ENCODE data around the gene TREML2. TPM values are rescaled to one million over a fixed set of nuclear protein-coding genes. Genes with fewer than 3 reads are reported as not detected.

TREML2 gene
- total RNA-seq, 2 donors from 2014 or later: 2.0 to 11.0 TPM

DNA sequence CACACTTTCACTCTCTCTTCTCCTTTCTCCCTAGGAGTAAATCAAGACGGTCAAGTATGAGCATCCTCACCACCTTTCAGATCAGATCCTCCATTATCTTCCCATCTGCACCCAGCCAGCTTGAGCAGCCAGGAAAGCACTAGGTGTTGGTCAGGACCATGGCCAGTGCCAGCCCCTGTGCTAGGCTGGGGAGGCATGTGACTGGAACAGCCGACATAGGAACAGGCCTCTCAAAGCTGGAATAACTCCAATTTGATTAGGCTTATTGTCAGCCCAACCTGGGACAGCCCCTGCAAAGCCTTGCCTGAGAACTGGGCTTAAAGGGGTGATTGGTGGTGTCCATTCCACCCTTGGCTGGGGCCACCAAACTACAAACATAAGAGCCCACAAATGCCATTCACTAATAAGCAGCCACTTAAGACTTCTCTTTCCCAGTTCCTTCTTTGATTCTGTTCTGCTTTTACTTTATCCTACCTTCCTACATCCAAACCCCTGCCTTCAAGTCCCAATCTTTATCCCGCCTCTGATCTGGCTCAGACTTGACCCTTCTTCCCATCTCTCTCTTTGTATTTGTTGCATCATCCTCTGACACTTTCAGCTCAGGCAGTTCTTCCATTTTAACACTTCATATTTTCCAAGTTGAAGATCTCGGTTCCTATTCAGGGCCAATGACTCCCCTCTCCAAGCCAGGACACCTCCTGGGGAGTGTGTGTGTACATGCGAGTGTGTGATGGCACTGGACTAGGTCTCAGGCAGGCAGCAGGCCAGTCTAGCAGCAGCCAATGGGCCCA, 33.6 kb downstream of the TREML2 start:
- ATAC-seq (no peak), DNase-seq (ENCODE audit: low spot score in 2 of 2) (no peak)
- Mint-ChIP-seq H3K9me3 (no peaks in the 10 kb centered on the region), H3K27ac (no peak overlapping the region), H3K36me3 (no peaks in the 10 kb centered on the region)

DNA sequence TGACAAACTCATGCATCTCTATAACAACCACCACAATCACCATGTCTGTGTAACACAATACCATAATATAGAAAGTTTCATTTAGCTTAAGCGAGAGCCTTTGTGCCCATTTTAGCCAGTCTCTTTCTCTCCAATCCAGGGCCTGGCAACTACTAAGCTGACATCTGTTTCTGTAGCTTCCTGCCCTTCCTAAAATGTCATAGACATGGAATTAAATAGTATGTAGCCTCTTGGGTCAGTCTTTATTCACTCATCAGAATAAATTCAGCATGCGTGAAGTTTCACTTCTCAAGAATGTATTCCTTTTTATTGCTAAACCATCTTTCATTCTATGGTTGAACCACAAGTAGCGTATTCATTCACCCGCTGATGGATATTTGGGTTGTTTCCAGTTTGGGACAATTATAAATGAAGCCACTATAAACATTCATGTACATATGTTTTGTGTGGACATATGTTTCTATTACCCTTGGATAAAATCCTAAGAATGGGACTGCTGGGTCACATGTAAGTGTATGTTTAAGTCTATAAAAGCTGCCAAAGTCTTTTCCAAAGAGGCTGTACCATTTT, 36.3 kb downstream of the TREML2 start:
- DNase-seq (ENCODE audit: low spot score in 2 of 2) (no peak), ATAC-seq (no peak)
- Mint-ChIP-seq H3K36me3 (no peaks in the 10 kb centered on the region), H3K27ac (no peak overlapping the region), H3K9me3 (no peaks in the 10 kb centered on the region)

DNA sequence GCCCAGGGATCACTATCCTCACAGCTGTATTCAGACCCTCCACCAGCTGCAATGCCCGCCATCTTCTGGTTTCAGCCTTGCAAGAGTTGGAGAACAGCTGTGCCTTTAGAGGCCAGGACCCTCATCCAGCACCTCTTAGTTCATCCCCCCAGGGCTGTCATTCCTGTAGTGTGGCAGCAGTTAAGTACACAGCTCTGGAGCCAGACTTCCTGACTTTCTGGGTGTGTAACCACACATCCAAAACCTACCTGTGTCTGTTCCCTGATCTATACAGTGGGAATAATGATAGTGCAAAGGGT, 37.6 kb downstream of the TREML2 start:
- ATAC-seq (no peak), DNase-seq (ENCODE audit: low spot score in 2 of 2) (no peak)
- no peaks in the 10 kb centered on the region for H3K36me3 Mint-ChIP-seq
- no peak overlapping the region for H3K27ac Mint-ChIP-seq
- no peaks in the 10 kb centered on the region for H3K9me3 Mint-ChIP-seq

DNA sequence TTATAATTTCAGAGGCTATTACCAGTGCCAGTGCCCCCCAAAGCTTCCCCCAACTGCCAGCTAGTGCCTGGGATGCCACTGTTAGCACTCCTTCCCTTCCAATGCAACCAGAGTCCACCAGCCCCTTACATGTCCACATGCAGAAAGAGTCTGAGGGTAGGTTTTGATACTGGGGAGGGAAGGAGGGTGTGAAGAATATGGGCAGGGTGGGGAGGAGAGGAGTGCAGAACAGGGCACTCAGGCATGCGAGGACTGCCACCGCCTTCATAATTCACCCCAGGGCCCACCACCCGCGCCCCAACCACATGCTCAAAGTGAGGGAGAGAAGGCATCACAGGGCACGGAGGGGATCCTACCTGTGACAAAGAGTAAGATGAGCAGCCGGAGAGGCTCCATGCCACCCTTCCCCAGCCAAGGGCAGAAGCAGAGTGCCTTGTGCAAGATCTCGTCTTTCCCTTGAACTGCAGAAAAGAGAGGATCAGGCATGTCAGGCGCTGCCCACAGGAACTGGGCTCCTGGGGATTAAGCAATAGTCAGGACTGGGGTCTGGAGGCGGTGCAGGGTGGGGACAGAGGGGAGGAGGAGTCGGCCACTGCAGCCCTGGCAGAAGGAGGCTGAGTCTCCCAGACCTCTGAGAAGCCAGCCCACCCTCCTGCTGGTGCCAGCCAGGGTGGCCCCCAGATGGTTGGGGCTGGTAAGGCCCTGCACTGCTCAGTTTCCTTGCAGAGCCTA, 38.1 kb downstream of the TREML2 start, which contains the start of gene TREM2:
TREM2 (minus strand) TSS at position 430 of the 732 bp plus-strand sequence; CDS start at position 396, 34 bp downstream.
- DNase-seq (ENCODE audit: low spot score in 2 of 2) (no peak), ATAC-seq (no peak)
- H3K36me3 Mint-ChIP-seq: no peaks in the 10 kb centered on the region
- peak within 1 kb of the TSS in 1 of 2 donors; percentile 10 for H3K27ac Mint-ChIP-seq
- H3K9me3 Mint-ChIP-seq: no peaks in the 10 kb centered on the region

DNA sequence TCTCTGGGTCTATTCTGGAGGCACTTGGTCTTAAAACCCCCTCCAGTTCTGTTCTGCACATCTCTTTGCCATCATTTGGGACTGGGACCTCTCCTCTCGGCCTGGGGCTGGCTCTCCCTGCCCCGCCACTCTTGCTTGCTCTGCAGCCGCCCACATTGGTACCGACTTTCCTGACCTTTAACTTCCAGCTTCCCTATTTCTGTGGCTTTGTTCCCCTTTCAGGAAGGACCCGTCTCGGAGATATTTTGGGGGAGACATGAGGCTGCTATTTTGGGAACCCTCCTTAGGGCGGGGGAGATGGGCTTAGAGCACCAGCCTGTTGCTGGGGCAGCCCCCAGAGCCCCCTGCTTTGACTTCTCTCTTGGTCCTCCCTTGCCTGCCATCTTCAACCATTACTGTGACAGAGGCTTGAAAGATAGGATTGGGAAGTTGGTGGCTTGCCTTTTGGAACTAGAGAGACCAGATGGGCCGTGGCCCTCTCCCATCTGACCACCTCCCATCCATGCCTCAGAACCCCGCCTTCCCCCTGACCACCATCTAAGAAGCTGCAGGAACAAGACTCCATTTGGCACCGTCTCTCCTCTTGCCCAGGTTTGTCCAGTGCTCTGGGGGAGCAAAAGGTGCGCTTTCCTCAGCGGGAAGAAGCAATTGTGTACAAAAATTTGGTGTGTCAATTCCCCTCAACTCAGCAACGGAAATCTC, 38.9 kb downstream of the TREML2 start:
- DNase-seq (ENCODE audit: low spot score in 2 of 2) (no peak), ATAC-seq (no peak)
- Mint-ChIP-seq H3K9me3 (no peaks in the 10 kb centered on the region), H3K27ac (peak overlapping the region in 1 of 2 donors; percentile 10), H3K36me3 (no peaks in the 10 kb centered on the region)

DNA sequence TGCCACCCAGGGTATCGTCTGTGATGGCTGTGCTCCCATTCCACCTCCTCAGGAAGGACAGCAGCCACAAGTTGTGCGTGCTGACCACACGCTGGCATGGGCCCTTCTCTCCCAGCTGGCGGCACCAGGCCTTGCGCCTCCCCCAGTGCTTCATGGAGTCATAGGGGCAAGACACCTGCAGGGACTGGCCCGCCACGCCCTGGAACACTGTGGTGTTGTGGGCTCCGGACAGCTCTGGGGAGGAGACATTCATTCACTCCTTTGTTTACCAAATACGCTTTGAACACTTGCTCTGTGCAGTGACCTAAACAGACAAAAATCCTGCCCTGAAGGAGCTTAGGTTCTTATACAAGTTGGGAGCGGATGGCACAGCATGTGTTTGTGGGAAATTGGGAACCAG, 39.6 kb downstream of the TREML2 start:
- DNase-seq (ENCODE audit: low spot score in 2 of 2) (no peak), ATAC-seq (no peak)
- no peak overlapping the region for H3K27ac Mint-ChIP-seq
- no peaks in the 10 kb centered on the region for H3K36me3 Mint-ChIP-seq
- no peaks in the 10 kb centered on the region for H3K9me3 Mint-ChIP-seq

DNA sequence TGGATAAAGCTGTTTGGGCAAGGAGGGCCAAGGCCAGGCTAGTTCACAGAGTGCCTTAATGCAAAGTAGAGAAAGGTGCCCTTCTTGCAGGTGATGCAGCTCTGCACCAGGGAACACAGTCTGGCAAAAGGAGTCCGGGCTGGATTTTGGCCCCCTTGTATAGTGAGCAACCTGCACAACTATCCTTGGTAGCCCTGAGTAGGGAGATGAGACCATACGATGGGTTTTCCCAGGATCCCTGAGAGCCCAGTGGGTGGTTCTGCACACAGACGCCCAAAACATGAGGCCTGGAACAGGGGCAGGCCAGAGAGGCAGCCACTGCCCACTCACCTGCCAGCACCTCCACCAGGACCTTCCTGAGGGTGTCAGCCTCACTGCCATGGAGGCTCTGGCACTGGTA, 40.0 kb downstream of the TREML2 start:
- DNase-seq (ENCODE audit: low spot score in 2 of 2) (no peak), ATAC-seq (no peak)
- H3K27ac Mint-ChIP-seq: no peak overlapping the region
- no peaks in the 10 kb centered on the region for H3K9me3 Mint-ChIP-seq
- H3K36me3 Mint-ChIP-seq: no peaks in the 10 kb centered on the region

DNA sequence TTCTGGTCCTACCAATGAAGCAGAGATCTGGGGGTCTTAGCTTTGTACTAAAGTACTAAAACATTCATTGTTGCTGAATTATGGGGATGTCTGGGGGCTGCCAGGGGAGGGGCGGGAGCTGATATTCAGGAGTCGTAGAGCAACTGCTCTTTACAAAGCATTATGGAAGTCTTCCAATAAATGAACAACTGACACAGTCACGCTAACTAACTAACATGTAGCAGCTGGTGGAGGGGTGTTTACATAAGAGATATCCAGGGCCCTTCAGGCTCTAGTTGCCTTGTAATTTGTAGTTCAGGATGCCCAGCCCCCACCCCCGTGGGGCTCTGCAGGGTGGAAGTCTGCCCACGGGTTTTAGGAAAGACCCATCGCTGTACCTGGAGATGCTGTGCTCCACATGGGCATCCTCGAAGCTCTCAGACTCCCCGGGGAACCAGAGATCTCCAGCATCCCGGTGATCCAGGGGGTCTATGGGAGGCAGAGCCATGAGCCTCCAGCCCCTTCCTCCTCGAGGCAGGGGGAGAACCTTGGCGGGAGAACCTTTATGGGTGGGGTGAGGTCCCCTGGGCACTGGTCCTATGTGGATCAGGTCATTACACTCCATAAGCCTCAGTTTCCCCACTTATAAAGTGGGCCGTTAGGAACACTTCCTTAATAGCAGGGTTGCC, 41.4 kb downstream of the TREML2 start:
- Mint-ChIP-seq H3K27ac (no peak overlapping the region), H3K9me3 (no peaks in the 10 kb centered on the region), H3K36me3 (no peaks in the 10 kb centered on the region)
- no peak for ATAC-seq
- DNase-seq (ENCODE audit: low spot score in 2 of 2): no peak

DNA sequence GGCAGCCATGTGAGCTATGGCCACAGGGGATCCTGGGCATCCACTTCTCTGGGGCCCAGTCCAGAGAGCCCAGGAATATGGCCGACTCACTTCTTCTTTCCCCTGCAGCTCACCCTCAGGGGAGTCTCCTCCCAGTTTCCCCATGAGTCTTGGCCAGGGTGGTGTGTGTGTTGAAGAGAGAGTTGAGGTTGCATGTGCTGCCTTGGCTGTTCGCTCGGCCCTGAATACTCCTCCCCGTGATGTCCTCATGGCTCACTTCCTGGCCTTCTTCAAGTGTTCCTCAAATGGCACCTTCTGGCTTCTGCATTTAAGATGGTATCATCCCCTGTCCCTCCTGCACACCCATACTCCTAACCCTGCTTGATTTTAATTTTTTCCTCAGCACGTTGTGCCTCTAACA, 43.6 kb downstream of the TREML2 start:
- Mint-ChIP-seq H3K9me3 (no peaks in the 10 kb centered on the region), H3K27ac (peak overlapping the region in 1 of 2 donors; percentile 16), H3K36me3 (no peaks in the 10 kb centered on the region)
- no peak for ATAC-seq
- DNase-seq (ENCODE audit: low spot score in 2 of 2): no peak

DNA sequence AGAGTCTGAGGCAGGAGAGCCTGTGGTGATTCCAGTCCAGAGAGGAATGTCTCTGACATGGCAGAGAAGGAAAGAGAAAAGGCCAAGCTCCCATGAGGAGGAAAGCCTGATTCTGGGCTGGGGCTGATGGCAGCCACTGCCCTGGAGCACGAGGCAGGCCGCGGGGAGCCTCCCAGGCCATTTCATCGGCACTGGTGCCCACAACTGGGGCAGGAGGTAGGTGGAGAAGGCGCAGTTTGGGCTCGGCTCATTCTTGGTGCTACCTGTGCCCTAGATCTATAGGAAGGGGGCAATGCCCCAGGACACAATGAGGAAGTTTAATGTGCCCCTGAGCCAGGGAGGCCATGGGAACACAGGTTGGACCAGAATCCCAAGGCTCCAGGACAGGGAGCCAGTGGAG, 44.2 kb downstream of the TREML2 start:
- DNase-seq (ENCODE audit: low spot score in 2 of 2) (no peak), ATAC-seq (no peak)
- Mint-ChIP-seq H3K27ac (peak overlapping the region in 1 of 2 donors; percentile 60), H3K9me3 (no peaks in the 10 kb centered on the region), H3K36me3 (no peaks in the 10 kb centered on the region)

DNA sequence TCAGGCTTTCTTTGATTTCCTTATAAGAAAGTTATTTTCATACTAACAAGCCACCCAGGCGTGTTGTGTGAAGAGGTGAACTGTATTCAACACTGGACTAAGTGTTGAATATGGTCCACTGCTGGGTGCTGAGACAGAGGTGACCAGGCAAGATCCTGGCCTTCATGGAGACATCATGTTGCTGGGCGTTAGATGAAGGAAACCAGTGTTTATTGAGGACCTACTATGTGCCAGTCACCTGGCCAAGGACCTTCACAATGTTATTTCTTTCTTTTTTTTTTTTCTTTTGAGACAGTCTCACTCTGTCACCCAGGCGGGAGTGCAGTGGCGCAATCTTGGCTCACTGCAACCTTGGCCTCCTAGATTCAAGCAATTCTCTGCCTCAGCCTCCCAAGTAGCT, 44.9 kb downstream of the TREML2 start:
- H3K36me3 Mint-ChIP-seq: no peaks in the 10 kb centered on the region
- no peaks in the 10 kb centered on the region for H3K9me3 Mint-ChIP-seq
- ATAC-seq (no peak), DNase-seq (ENCODE audit: low spot score in 2 of 2) (no peak)
- no peak overlapping the region for H3K27ac Mint-ChIP-seq

DNA sequence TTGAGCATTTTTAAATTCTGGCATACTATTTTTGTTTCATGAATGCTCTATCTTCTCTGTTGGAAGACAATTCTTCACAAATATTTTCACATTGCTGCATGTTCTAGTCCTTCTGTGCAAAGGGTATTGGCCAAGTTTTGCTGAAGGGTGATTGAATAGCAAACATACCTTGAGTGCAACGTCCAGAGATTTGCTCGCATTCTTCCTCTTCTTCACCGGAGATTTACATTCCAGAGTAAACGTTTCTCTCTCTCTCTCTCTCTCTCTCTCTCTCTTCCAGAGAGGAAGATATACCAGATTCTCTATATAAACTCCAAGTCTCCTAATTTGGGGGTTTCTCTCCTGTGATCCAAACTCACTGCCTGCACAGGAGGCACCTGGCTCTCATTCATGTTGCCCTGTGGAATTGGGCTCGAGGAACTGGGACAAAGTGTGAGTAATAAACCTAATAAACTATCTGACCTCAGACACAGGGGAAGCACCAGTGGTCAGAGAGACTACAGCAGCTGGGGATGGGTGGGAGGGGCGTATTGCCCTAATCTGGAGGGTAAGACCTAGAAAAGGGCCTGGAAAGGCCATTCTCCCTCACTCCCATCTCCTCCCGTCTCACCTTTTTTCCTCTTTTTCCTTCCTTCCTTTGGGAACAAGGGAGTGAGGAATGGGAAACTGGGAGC, 45.7 kb downstream of the TREML2 start:
- Mint-ChIP-seq H3K27ac (no peak overlapping the region), H3K36me3 (no peaks in the 10 kb centered on the region)
- ATAC-seq: no peak

DNA sequence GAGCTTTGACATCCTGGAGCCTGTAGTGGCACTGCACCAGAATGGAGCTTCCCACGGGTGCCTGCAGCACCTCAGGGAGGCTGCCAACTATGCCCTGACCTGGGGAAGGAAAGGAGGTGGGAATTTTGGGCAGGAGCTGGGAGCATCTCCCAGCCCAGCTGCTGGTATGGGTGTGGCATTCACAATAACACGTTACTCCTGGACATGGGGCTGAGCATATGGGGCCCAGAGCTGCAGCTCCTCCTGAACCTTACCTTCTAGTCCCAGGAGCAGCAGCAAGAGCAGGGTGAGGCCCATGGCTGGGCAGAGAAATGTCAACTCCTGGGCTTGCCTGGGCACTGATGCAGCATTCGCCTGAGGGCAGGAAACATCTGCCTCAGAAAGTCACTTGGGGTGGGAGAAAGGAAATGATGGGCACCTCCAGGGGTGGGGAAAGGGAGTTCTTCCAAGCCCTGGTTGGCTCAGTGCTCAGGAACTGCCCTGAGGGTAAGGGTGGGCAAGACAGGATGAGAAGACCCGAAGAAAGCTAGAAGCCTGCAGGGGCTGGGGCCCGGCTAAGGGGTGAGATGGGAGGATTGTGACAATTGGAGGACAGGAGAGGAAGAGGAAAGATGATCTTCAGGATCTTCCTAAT, 46.8 kb downstream of the TREML2 start, which contains the start of gene TREML1:
TREML1 (minus strand) TSS at position 356 of the 634 bp plus-strand sequence; CDS start at position 297, 59 bp downstream.
- no peak for DNase-seq (ENCODE audit: low spot score in 2 of 2)
- no peak within 1 kb of the TSS for H3K27ac Mint-ChIP-seq
- H3K9me3 Mint-ChIP-seq: no peaks in the 10 kb centered on the region
- no peak for ATAC-seq
- H3K36me3 Mint-ChIP-seq: no peaks in the 10 kb centered on the region

More for the DNA sequence above, 45.7 kb downstream of the TREML2 start:
- no peaks in the 10 kb centered on the region for H3K9me3 Mint-ChIP-seq
- no peak for DNase-seq (ENCODE audit: low spot score in 2 of 2)

DNA sequence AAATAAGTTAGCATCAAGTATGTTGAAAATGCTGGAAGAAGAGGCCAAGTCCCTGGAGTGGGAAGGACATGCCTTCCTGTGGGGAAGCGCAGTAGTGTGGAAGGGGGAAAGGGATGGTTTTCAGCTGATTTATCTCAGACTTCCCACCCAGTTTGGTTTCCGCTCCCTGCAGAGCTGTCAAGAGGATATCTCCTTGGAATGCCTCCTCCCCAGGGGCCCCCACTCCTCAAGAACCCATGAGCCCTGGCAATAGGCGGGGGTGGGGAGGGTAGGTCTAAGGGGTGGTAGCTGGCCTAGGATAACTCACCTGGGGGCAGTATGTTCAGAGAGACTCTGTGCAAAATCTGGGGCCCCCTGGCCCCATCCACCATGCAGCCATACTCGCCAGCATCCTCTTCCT, 47.5 kb downstream of the TREML2 start:
- no peak overlapping the region for H3K27ac Mint-ChIP-seq
- ATAC-seq: no peak
- no peaks in the 10 kb centered on the region for H3K9me3 Mint-ChIP-seq
- no peaks in the 10 kb centered on the region for H3K36me3 Mint-ChIP-seq
- no peak for DNase-seq (ENCODE audit: low spot score in 2 of 2)

DNA sequence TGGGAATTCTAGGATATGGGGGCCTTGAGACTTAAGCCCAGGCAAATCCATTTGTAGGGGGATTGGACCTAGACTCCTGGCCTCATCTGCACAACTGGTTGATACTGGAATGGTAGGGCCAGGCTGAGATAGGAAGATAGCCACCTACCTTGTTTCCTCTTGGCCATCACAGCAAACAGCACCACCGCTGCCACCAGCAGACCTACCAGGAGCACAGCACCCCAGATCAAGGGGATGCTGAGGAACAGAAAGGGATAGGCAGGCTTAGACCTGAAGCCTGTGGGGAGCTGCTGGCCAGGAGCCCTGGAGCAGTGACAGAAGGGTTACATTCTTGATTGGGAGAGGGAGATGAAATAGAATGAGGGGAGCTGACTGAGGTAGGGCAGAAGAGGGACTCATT, 50.3 kb downstream of the TREML2 start:
- ATAC-seq (no peak), DNase-seq (ENCODE audit: low spot score in 2 of 2) (no peak)
- Mint-ChIP-seq H3K27ac (no peak overlapping the region), H3K36me3 (no peaks in the 10 kb centered on the region), H3K9me3 (no peaks in the 10 kb centered on the region)

DNA sequence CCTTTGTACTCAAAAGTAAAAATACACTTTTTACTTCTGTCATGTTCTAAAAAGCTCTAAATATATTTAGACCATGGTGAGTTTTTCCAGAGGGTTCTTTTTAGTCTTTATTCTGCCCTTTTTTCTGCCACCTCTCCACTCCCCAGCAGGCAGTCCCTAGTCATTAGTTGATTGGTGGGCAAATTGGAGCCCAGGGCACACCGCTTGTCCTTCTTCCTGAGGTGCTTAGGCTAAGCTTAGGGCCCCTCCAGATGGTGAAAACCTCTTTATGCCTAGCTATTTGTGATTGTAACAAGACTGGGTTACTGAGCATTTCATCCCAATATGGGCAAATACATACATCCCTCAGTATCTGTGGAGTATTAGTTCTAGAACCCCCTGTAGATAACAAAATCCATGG, 53.0 kb downstream of the TREML2 start:
- Mint-ChIP-seq H3K9me3 (no peaks in the 10 kb centered on the region), H3K27ac (no peak overlapping the region), H3K36me3 (no peaks in the 10 kb centered on the region)
- no peak for ATAC-seq
- no peak for DNase-seq (ENCODE audit: low spot score in 2 of 2)
